Thyroid gland (tissue), 4 donors: ENCODE data around the gene USO1.

Experiments
- POLR2A ChIP-seq, 2 donors: fragments of 450-650 bp; IDR thresholded peaks; one replicate each; pipeline ENCODE4 v1.6.1; 2017; ENCODE audit warnings: antibody characterized with exemption in 2 of 2, mild to moderate bottlenecking in 2 of 2, moderate library complexity in 1 of 2
- TF ChIP-seq, protein P1 (sequence below), 6 experiments: fragments of 200-600 bp in 3 of 6; fragments of 450-650 bp in 3 of 6; sonication (generic) in 3 of 6; IDR thresholded peaks; one replicate each; pipeline ENCODE4 v1.5.1; 2016 to 2019; ENCODE audit warnings: antibody characterized with exemption in 6 of 6, mild to moderate bottlenecking in 2 of 6, inconsistent platforms in 1 of 6, moderate library complexity in 1 of 6

DNA sequence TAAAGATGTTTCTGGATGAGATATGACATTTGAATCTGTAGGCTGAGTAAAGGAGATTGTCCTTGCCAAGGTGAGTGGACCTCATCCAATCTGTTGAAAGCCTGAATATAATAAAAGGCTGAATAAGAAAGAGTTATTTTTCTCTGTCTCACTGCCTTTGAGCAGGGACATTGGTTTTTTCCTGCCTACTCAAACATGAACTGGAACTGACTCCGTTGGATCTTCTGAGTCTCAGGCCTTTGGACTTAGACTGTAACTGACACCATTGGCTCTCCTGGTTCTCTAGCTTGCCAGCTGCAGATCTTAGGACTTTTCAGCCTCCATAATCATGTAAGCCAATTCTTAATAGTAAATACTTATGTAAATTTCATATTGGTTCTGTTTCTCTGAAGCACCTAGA, 134.3 kb downstream of the USO1 start:
- TF ChIP-seq POLR2A (IDR thresholded peaks at IDR 0.05), result no peak
- TF ChIP-seq, protein P1, sequence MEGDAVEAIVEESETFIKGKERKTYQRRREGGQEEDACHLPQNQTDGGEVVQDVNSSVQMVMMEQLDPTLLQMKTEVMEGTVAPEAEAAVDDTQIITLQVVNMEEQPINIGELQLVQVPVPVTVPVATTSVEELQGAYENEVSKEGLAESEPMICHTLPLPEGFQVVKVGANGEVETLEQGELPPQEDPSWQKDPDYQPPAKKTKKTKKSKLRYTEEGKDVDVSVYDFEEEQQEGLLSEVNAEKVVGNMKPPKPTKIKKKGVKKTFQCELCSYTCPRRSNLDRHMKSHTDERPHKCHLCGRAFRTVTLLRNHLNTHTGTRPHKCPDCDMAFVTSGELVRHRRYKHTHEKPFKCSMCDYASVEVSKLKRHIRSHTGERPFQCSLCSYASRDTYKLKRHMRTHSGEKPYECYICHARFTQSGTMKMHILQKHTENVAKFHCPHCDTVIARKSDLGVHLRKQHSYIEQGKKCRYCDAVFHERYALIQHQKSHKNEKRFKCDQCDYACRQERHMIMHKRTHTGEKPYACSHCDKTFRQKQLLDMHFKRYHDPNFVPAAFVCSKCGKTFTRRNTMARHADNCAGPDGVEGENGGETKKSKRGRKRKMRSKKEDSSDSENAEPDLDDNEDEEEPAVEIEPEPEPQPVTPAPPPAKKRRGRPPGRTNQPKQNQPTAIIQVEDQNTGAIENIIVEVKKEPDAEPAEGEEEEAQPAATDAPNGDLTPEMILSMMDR (IDR thresholded peaks at IDR 0.05), result no peak
